Measurements from ENCODE around the gene ZNF507.

ZNF507 gene

DNA sequence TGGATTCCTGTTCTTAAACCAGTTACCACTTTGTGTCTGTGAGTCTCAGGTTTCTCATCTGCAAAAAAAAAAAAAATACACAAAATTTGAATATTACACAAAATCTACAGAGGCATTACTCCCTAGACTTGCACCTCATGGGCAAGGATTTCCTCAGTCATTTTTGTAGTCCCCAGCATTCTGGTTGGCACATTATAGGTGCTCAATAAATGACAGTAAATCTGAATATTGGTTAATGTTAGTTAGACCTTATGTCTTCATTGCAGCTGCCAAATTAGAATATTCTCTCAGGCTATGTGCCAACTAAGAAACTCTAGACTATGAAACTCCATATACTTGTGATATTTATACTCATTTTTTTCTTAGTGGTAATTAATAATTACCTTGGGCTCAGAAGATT is 2.2 kb downstream of the ZNF507 start:
- H2BK120ac ChIP-seq (ENCODE audit: low read depth, low read length) = no peak overlapping the region
- H3K4ac ChIP-seq (ENCODE audit: low read length) = no peak overlapping the region
- peaks cover 0 to 5% of the 10 kb centered on the region in 2 donors for H3K9me3 ChIP-seq (replicated peaks in 1 of 2; ENCODE audit: control insufficient read depth in 2 of 2, insufficient read depth in 1 of 2, low read depth in 1 of 2, low read length in 2 of 2)
- no peak overlapping the region for H2BK5ac ChIP-seq (ENCODE audit: low read length)
- H2BK12ac ChIP-seq (ENCODE audit: low read length) = no peak overlapping the region
- H3K4me3 ChIP-seq (ENCODE audit: low read length in 2 of 2) = no peak overlapping the region
- DNase-seq (ENCODE audit: low spot score) = no peak
- no peak overlapping the region for H3K14ac ChIP-seq (ENCODE audit: low read length)
- no peak overlapping the region for H2AK5ac ChIP-seq (ENCODE audit: low read depth, low read length)
- H3K79me1 ChIP-seq (ENCODE audit: low read depth, low read length) = peaks cover 6% of the 10 kb centered on the region
- no peaks in the 10 kb centered on the region for H3K27me3 ChIP-seq (ENCODE audit: control insufficient read depth in 3 of 3, insufficient read depth in 3 of 3, low read depth in 1 of 3, low read length in 3 of 3)
- H3K36me3 ChIP-seq (replicated peaks in 1 of 2; ENCODE audit: control insufficient read depth in 2 of 2, insufficient read depth in 2 of 2, low read length in 2 of 2) = peaks cover 6 to 52% of the 10 kb centered on the region in 2 donors
- H4K8ac ChIP-seq (ENCODE audit: low read depth, low read length) = no peak overlapping the region
- H3K9ac ChIP-seq (ENCODE audit: low read depth, low read length, poor library complexity) = no peak overlapping the region
- H3K4me1 ChIP-seq (ENCODE audit: control insufficient read depth in 2 of 2, insufficient read depth in 1 of 2, low read depth in 1 of 2, low read length in 2 of 2) = no peaks in the 10 kb centered on the region
- H2AFZ ChIP-seq (ENCODE audit: low read length) = no peak overlapping the region
- H4K91ac ChIP-seq (ENCODE audit: low read depth, low read length, poor library complexity) = no peak overlapping the region
- H2BK15ac ChIP-seq (ENCODE audit: low read length) = no peak overlapping the region
- H3K23ac ChIP-seq (ENCODE audit: low read depth, low read length, poor library complexity) = no peak overlapping the region
- no peak overlapping the region for H3K18ac ChIP-seq (ENCODE audit: low read length)
- H3K27ac ChIP-seq (replicated peaks; ENCODE audit: low read length) = no peak overlapping the region
- H3K4me2 ChIP-seq (ENCODE audit: insufficient read depth, low read length, poor library complexity, severe bottlenecking) = no peak overlapping the region

- no peaks in the 10 kb centered on the region for H3K4me1 ChIP-seq (ENCODE audit: control insufficient read depth in 2 of 2, insufficient read depth in 1 of 2, low read depth in 1 of 2, low read length in 2 of 2)
- H2AK5ac ChIP-seq (ENCODE audit: low read depth, low read length) = no peak overlapping the region
- no peak overlapping the region for H3K4me3 ChIP-seq (ENCODE audit: low read length in 2 of 2)
- H3K14ac ChIP-seq (ENCODE audit: low read length) = no peak overlapping the region
- H3K9ac ChIP-seq (ENCODE audit: low read depth, low read length, poor library complexity) = no peak overlapping the region
- H3K23ac ChIP-seq (ENCODE audit: low read depth, low read length, poor library complexity) = no peak overlapping the region
- H3K9me3 ChIP-seq (replicated peaks in 1 of 2; ENCODE audit: control insufficient read depth in 2 of 2, insufficient read depth in 1 of 2, low read depth in 1 of 2, low read length in 2 of 2) = peaks cover 0 to 5% of the 10 kb centered on the region in 2 donors
- no peak overlapping the region for H2BK12ac ChIP-seq (ENCODE audit: low read length)
- no peak overlapping the region for H2BK5ac ChIP-seq (ENCODE audit: low read length)
- no peaks in the 10 kb centered on the region for H3K27me3 ChIP-seq (ENCODE audit: control insufficient read depth in 3 of 3, insufficient read depth in 3 of 3, low read depth in 1 of 3, low read length in 3 of 3)
- no peak overlapping the region for H4K8ac ChIP-seq (ENCODE audit: low read depth, low read length)
- no peak for DNase-seq (ENCODE audit: low spot score)
- no peak overlapping the region for H3K27ac ChIP-seq (replicated peaks; ENCODE audit: low read length)
- no CpG with 5 or more reads among the region's 1 CpG for WGBS, 2 donors (ENCODE audit: extremely low coverage in 2 of 2, insufficient read length in 2 of 2, insufficient replicate concordance in 1 of 2)
- H3K4ac ChIP-seq (ENCODE audit: low read length) = no peak overlapping the region
- H2AFZ ChIP-seq (ENCODE audit: low read length) = no peak overlapping the region
- H3K79me1 ChIP-seq (ENCODE audit: low read depth, low read length) = peaks cover 6% of the 10 kb centered on the region
- peaks cover 18 to 67% of the 10 kb centered on the region in 2 donors for H3K36me3 ChIP-seq (replicated peaks in 1 of 2; ENCODE audit: control insufficient read depth in 2 of 2, insufficient read depth in 2 of 2, low read length in 2 of 2)
- no peak overlapping the region for H2BK120ac ChIP-seq (ENCODE audit: low read depth, low read length)
- no peak overlapping the region for H3K18ac ChIP-seq (ENCODE audit: low read length)
- H4K91ac ChIP-seq (ENCODE audit: low read depth, low read length, poor library complexity) = no peak overlapping the region
- no peak overlapping the region for H2BK15ac ChIP-seq (ENCODE audit: low read length)
- no peak overlapping the region for H3K4me2 ChIP-seq (ENCODE audit: insufficient read depth, low read length, poor library complexity, severe bottlenecking)
These were observed 3.6 kb downstream of the ZNF507 start for GRCh38 chr19:32349051-32349450.

- H3K27me3 ChIP-seq (ENCODE audit: control insufficient read depth in 3 of 3, insufficient read depth in 3 of 3, low read depth in 1 of 3, low read length in 3 of 3) = no peaks in the 10 kb centered on the region
- H3K23ac ChIP-seq (ENCODE audit: low read depth, low read length, poor library complexity) = no peak overlapping the region
- no peak for DNase-seq (ENCODE audit: low spot score)
- H3K4me3 ChIP-seq (ENCODE audit: low read length in 2 of 2) = no peak overlapping the region
- H2BK120ac ChIP-seq (ENCODE audit: low read depth, low read length) = no peak overlapping the region
- no peak overlapping the region for H3K9ac ChIP-seq (ENCODE audit: low read depth, low read length, poor library complexity)
- no peak overlapping the region for H3K14ac ChIP-seq (ENCODE audit: low read length)
- H3K36me3 ChIP-seq (replicated peaks in 1 of 2; ENCODE audit: control insufficient read depth in 2 of 2, insufficient read depth in 2 of 2, low read length in 2 of 2) = peaks cover 24 to 75% of the 10 kb centered on the region in 2 donors
- H2BK5ac ChIP-seq (ENCODE audit: low read length) = no peak overlapping the region
- no peak overlapping the region for H3K27ac ChIP-seq (replicated peaks; ENCODE audit: low read length)
- H2BK12ac ChIP-seq (ENCODE audit: low read length) = no peak overlapping the region
- H3K4me2 ChIP-seq (ENCODE audit: insufficient read depth, low read length, poor library complexity, severe bottlenecking) = no peak overlapping the region
- peaks cover 0 to 2% of the 10 kb centered on the region in 2 donors for H3K9me3 ChIP-seq (replicated peaks in 1 of 2; ENCODE audit: control insufficient read depth in 2 of 2, insufficient read depth in 1 of 2, low read depth in 1 of 2, low read length in 2 of 2)
- peaks cover 6% of the 10 kb centered on the region for H3K79me1 ChIP-seq (ENCODE audit: low read depth, low read length)
- H2AK5ac ChIP-seq (ENCODE audit: low read depth, low read length) = no peak overlapping the region
- H3K4ac ChIP-seq (ENCODE audit: low read length) = no peak overlapping the region
- H4K8ac ChIP-seq (ENCODE audit: low read depth, low read length) = no peak overlapping the region
- no peak overlapping the region for H4K91ac ChIP-seq (ENCODE audit: low read depth, low read length, poor library complexity)
- WGBS, 2 donors (ENCODE audit: extremely low coverage in 2 of 2, insufficient read length in 2 of 2, insufficient replicate concordance in 1 of 2) = no CpG with 5 or more reads among the region's 2 CpGs
- H3K4me1 ChIP-seq (ENCODE audit: control insufficient read depth in 2 of 2, insufficient read depth in 1 of 2, low read depth in 1 of 2, low read length in 2 of 2) = no peaks in the 10 kb centered on the region
- H2BK15ac ChIP-seq (ENCODE audit: low read length) = no peak overlapping the region
- H2AFZ ChIP-seq (ENCODE audit: low read length) = no peak overlapping the region
- H3K18ac ChIP-seq (ENCODE audit: low read length) = no peak overlapping the region
These were observed 4.5 kb downstream of the ZNF507 start for GRCh38 chr19:32349724-32350470.

- no peak overlapping the region for H2AFZ ChIP-seq (ENCODE audit: low read length)
- H2BK5ac ChIP-seq (ENCODE audit: low read length) = no peak overlapping the region
- H3K14ac ChIP-seq (ENCODE audit: low read length) = no peak overlapping the region
- H3K9ac ChIP-seq (ENCODE audit: low read depth, low read length, poor library complexity) = no peak overlapping the region
- H3K23ac ChIP-seq (ENCODE audit: low read depth, low read length, poor library complexity) = no peak overlapping the region
- no peak overlapping the region for H3K4ac ChIP-seq (ENCODE audit: low read length)
- peaks cover 6% of the 10 kb centered on the region for H3K79me1 ChIP-seq (ENCODE audit: low read depth, low read length)
- H3K27ac ChIP-seq (replicated peaks; ENCODE audit: low read length) = no peak overlapping the region
- no peaks in the 10 kb centered on the region for H3K9me3 ChIP-seq (replicated peaks in 1 of 2; ENCODE audit: control insufficient read depth in 2 of 2, insufficient read depth in 1 of 2, low read depth in 1 of 2, low read length in 2 of 2)
- H2BK12ac ChIP-seq (ENCODE audit: low read length) = no peak overlapping the region
- no peak overlapping the region for H2BK15ac ChIP-seq (ENCODE audit: low read length)
- no peak overlapping the region for H3K4me2 ChIP-seq (ENCODE audit: insufficient read depth, low read length, poor library complexity, severe bottlenecking)
- no peak for DNase-seq (ENCODE audit: low spot score)
- H3K4me3 ChIP-seq (ENCODE audit: low read length in 2 of 2) = no peak overlapping the region
- no peaks in the 10 kb centered on the region for H3K27me3 ChIP-seq (ENCODE audit: control insufficient read depth in 3 of 3, insufficient read depth in 3 of 3, low read depth in 1 of 3, low read length in 3 of 3)
- no peak overlapping the region for H2AK5ac ChIP-seq (ENCODE audit: low read depth, low read length)
- H2BK120ac ChIP-seq (ENCODE audit: low read depth, low read length) = no peak overlapping the region
- no peak overlapping the region for H4K8ac ChIP-seq (ENCODE audit: low read depth, low read length)
- no peak overlapping the region for H4K91ac ChIP-seq (ENCODE audit: low read depth, low read length, poor library complexity)
- no peak overlapping the region for H3K18ac ChIP-seq (ENCODE audit: low read length)
- WGBS, 2 donors (ENCODE audit: extremely low coverage in 2 of 2, insufficient read length in 2 of 2, insufficient replicate concordance in 1 of 2) = no CpG with 5 or more reads among the region's 3 CpGs
- no peaks in the 10 kb centered on the region for H3K4me1 ChIP-seq (ENCODE audit: control insufficient read depth in 2 of 2, insufficient read depth in 1 of 2, low read depth in 1 of 2, low read length in 2 of 2)
- peaks cover 24 to 81% of the 10 kb centered on the region in 2 donors for H3K36me3 ChIP-seq (replicated peaks in 1 of 2; ENCODE audit: control insufficient read depth in 2 of 2, insufficient read depth in 2 of 2, low read length in 2 of 2)
These were observed 5.1 kb downstream of the ZNF507 start for GRCh38 chr19:32350471-32350865.

All from neuronal stem cell (in vitro differentiated cells).